ENCODE data around the gene ZFYVE19.
A peak's percentile ranks its signal among the peaks of the same experiment; 100 is the strongest.

GRCh38 chr15:40785164-40785563 is 21.7 kb upstream of the ZFYVE19 start:
- no peak for TF ChIP-seq POLR2A (IDR thresholded peaks at IDR 0.05; ENCODE audit: low read depth, low read length)
- peak; percentile 31 for TF ChIP-seq CTCF (conservative IDR thresholded peaks at IDR 0.05; ENCODE audit: low read depth, low read length)
- TF ChIP-seq RAD21 (IDR thresholded peaks at IDR 0.05; ENCODE audit: low read length): peak; percentile 27; the same call in 1 of the 2 replicates
- TF ChIP-seq RFX5 (IDR thresholded peaks at IDR 0.05; ENCODE audit: low read depth, low read length): no peak
- TF ChIP-seq SMC3 (IDR thresholded peaks at IDR 0.05; ENCODE audit: low read depth, low read length): no peak
- no peak for TF ChIP-seq CEBPB (IDR thresholded peaks at IDR 0.05; ENCODE audit: low read depth, low read length)
- TF ChIP-seq MXI1 (IDR thresholded peaks at IDR 0.05; ENCODE audit: borderline replicate concordance, low read depth, low read length): no peak
- TF ChIP-seq USF2 (IDR thresholded peaks at IDR 0.05; ENCODE audit: low read depth, low read length): no peak
- no peak for TF ChIP-seq CHD1 (IDR thresholded peaks at IDR 0.05; ENCODE audit: low read depth, low read length)
- no peak for TF ChIP-seq ELK1 (IDR thresholded peaks at IDR 0.05; ENCODE audit: borderline replicate concordance, low read depth, low read length)
